PC-3 (cell line): Measurements from ENCODE around the gene GULP1. TPM values are rescaled to one million over a fixed set of nuclear protein-coding genes. Genes with fewer than 3 reads are reported as not detected.

Source experiments
- ATAC-seq: fragments of 200-7000 bp; cut with Tn5 transposase; 2 replicates; pipeline ENCODE4 v1.9.1; 2020; ENCODE audit warnings: mild to moderate bottlenecking, moderate library complexity
- BruUV-seq: library from RNA; stranded (reverse); fragments of 400-500 nt; replicated peaks from 2 replicates; lab custom pipeline; 2021; lab: Mats Ljungman, UMichigan
- CTCF ChIA-PET: fragments of 300-600 bp; sonication (Branson Sonifier 250); formaldehyde crosslinking; loops from one replicate; lab custom pipeline; 2022; ENCODE audit warnings: antibody characterized with exemption; lab: Charles Lee
- POLR2A ChIA-PET: fragments of 300-600 bp; sonication (Branson Sonifier 250); formaldehyde crosslinking; loops from one replicate; lab custom pipeline; 2022; ENCODE audit warnings: antibody characterized with exemption; ENCODE audit not compliant: unreplicated experiment; lab: Charles Lee
- DNase-seq: peaks from one replicate; pipeline ENCODE4 v3.0.0-alpha.2; 2015
- H2AFZ ChIP-seq: fragments of 300-600 bp; sonication (generic); 2 replicates; pipeline ENCODE4 v1.6.0; 2016; ENCODE audit warnings: antibody characterized with exemption, low read length
- H3F3A ChIP-seq: fragments of 300-600 bp; sonication (generic); one replicate; pipeline ENCODE4 v1.6.0; 2017; ENCODE audit warnings: antibody characterized with exemption, low read length, control low read depth, mild to moderate bottlenecking; ENCODE audit not compliant: unreplicated experiment
- H3K27ac ChIP-seq: fragments of 300-600 bp; sonication (generic); 2 replicates; pipeline ENCODE4 v1.5.1; 2016; ENCODE audit warnings: mild to moderate bottlenecking, low read length
- H3K27me3 ChIP-seq: fragments of 300-600 bp; sonication (generic); 2 replicates; pipeline ENCODE4 v1.6.1; 2016; ENCODE audit warnings: low read length, mixed read lengths
- H3K36me3 ChIP-seq: fragments of 300-600 bp; sonication (generic); 2 replicates; pipeline ENCODE4 v1.6.1; 2016; ENCODE audit warnings: low read depth, mixed run types, low read length, mixed read lengths
- H3K4me1 ChIP-seq: fragments of 300-600 bp; sonication (generic); 2 replicates; pipeline ENCODE4 v1.5.1; 2016; ENCODE audit warnings: low read length; ENCODE audit not compliant: insufficient read depth
- H3K4me2 ChIP-seq: fragments of 300-600 bp; sonication (generic); 2 replicates; pipeline ENCODE4 v1.6.0; 2016; ENCODE audit warnings: low read length
- H3K4me3 ChIP-seq: fragments of 300-600 bp; sonication (generic); 2 replicates; pipeline ENCODE4 v1.5.1; 2016; ENCODE audit warnings: mild to moderate bottlenecking, low read length, mixed read lengths
- H3K79me2 ChIP-seq: fragments of 300-600 bp; sonication (generic); 2 replicates; pipeline ENCODE4 v1.6.1; 2017; ENCODE audit warnings: low read length, mixed read lengths
- H3K9ac ChIP-seq: fragments of 300-600 bp; sonication (generic); 2 replicates; pipeline ENCODE4 v1.6.0; 2016; ENCODE audit warnings: mild to moderate bottlenecking, low read length
- H3K9me2 ChIP-seq: fragments of 300-600 bp; sonication (generic); replicated peaks from 2 replicates; pipeline ENCODE4 v1.6.1; 2016; ENCODE audit warnings: mixed run types, low read length, mixed read lengths
- H3K9me3 ChIP-seq: fragments of 300-600 bp; sonication (generic); 2 replicates; pipeline ENCODE4 v1.6.1; 2016; ENCODE audit warnings: low read length, mixed read lengths
- H4K20me1 ChIP-seq: fragments of 300-600 bp; sonication (generic); 2 replicates; pipeline ENCODE4 v1.6.1; 2016; ENCODE audit warnings: low read length, mixed read lengths
- EZH2 ChIP-seq: fragments of 300-600 bp; sonication (generic); IDR thresholded peaks from one replicate; pipeline ENCODE4 v1.6.1; 2017; ENCODE audit warnings: antibody characterized with exemption, mild to moderate bottlenecking, low read length; ENCODE audit not compliant: unreplicated experiment
- EZH2phosphoT487 ChIP-seq: fragments of 300-600 bp; sonication (generic); IDR thresholded peaks from 2 replicates; pipeline ENCODE4 v1.6.1; 2018; ENCODE audit warnings: mild to moderate bottlenecking, antibody characterized with exemption, low read length, borderline replicate concordance
- intact Hi-C: fragments of 100-400 bp; cut with micrococcal nuclease; formaldehyde crosslinking; loops from 2 replicates; pipeline ENCODE4 v1.9.0; 2023
- total RNA-seq: library from RNA; depleted of rRNA; stranded (reverse); fragments of >200 nt; gene quantifications from 2 replicates; pipeline ENCODE4 v1.2.3, GENCODE V29; 2014
- TF ChIP-seq, protein P1 (sequence below): fragments of 300-600 bp; sonication (generic); conservative IDR thresholded peaks from 2 replicates; pipeline ENCODE4 v1.5.1; 2017; ENCODE audit warnings: antibody characterized with exemption, low read depth, mild to moderate bottlenecking, low read length

The GULP1 gene
- total RNA-seq, 1 experiment from 2014 or later, result 25.5 TPM

DNA sequence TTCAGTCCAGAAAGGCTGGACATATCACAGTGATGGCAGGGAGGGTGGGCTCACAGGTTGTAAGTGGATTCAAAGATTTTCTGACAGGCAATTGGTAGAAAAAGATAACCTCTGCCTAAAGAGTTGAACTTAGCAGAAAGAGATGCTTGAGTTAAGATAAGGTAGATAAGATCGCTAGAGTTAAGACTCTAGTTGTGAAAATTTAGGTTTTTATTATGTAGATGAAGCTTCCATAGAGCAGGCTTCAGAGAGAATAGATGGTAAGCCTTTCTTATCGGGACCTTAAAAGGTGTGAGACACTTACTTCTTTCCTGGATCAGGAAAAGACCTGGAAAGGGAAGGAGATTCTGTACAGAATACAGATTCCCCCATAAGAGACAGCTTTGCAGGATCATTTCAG, 134.4 kb downstream of the GULP1 start:
- H4K20me1 ChIP-seq, result no peaks in the 10 kb centered on the region
- H3K79me2 ChIP-seq, result no peaks in the 10 kb centered on the region
- ATAC-seq, result no peak
- H3F3A ChIP-seq, result no peaks in the 10 kb centered on the region
- no TSS peak for BruUV-seq
- DNase-seq, result no peak
- no peak overlapping the region for H3K4me2 ChIP-seq
- intact Hi-C loops, result no loop called here
- ChIA-PET CTCF (no interaction called here), POLR2A (no interaction called here)
- H3K9me2 ChIP-seq, result no peaks in the 10 kb centered on the region
- TF ChIP-seq, protein P1, sequence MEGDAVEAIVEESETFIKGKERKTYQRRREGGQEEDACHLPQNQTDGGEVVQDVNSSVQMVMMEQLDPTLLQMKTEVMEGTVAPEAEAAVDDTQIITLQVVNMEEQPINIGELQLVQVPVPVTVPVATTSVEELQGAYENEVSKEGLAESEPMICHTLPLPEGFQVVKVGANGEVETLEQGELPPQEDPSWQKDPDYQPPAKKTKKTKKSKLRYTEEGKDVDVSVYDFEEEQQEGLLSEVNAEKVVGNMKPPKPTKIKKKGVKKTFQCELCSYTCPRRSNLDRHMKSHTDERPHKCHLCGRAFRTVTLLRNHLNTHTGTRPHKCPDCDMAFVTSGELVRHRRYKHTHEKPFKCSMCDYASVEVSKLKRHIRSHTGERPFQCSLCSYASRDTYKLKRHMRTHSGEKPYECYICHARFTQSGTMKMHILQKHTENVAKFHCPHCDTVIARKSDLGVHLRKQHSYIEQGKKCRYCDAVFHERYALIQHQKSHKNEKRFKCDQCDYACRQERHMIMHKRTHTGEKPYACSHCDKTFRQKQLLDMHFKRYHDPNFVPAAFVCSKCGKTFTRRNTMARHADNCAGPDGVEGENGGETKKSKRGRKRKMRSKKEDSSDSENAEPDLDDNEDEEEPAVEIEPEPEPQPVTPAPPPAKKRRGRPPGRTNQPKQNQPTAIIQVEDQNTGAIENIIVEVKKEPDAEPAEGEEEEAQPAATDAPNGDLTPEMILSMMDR, result no peak
- no peak for TF ChIP-seq EZH2
- H3K27me3 ChIP-seq, result no peaks in the 10 kb centered on the region
- no peaks in the 10 kb centered on the region for H3K36me3 ChIP-seq
- H3K9ac ChIP-seq, result no peak overlapping the region
- no peak overlapping the region for H3K4me3 ChIP-seq
- H2AFZ ChIP-seq, result no peak overlapping the region
- H3K4me1 ChIP-seq, result no peaks in the 10 kb centered on the region
- H3K27ac ChIP-seq, result no peak overlapping the region
- H3K9me3 ChIP-seq, result no peaks in the 10 kb centered on the region

DNA sequence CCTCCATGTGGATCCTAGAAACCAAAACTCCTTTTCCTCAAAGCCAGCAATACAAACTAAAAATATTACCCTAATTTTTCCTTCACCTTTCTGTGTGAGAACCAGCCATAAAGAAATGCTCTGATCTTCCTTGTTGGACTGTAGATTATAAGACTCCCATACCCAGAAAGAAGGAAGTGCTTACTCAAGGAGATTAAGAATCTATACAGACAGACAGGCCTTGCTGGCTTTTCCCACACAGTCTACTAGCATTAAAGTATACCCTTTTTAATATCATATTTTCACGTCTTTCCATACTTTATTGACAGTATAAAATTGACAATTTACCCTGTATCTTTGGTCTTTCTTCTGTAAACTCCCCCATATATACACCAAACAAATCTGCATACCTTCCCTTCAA, 139.0 kb downstream of the GULP1 start:
- POLR2A ChIA-PET, result no interaction called here
- H3K9ac ChIP-seq, result no peak overlapping the region
- BruUV-seq, result no TSS peak

DNA sequence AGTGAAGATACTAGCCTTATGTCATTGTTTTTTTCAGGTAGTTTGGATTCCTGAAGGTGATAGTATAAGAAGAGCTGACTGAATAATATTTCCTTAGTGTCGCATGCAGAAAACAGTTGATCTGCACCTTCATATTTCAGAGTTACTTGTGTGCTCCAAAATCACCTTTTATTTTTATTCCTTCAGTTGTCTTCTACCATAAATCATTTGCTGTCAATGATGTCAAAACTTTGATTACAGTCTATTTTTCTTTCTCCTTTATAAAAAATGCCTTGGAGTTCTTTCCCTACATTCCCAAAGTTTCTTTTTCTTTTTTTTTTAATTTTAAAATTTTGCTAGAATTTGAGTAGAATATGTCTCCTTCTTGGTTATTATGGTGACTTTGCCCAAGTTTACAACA, 142.3 kb downstream of the GULP1 start:
- Histone ChIP-seq H3K4me3 (no peak overlapping the region), H3K9me3 (no peaks in the 10 kb centered on the region), H3F3A (no peaks in the 10 kb centered on the region), H3K4me2 (no peak overlapping the region), H3K9me2 (no peaks in the 10 kb centered on the region), H4K20me1 (no peaks in the 10 kb centered on the region), H3K9ac (no peak overlapping the region), H3K4me1 (no peaks in the 10 kb centered on the region), H3K79me2 (no peaks in the 10 kb centered on the region), H3K27ac (no peak overlapping the region), H2AFZ (no peak overlapping the region), H3K27me3 (no peaks in the 10 kb centered on the region), H3K36me3 (no peaks in the 10 kb centered on the region)
- ChIA-PET CTCF (no interaction called here), POLR2A (no interaction called here)
- no peak for DNase-seq
- TF ChIP-seq EZH2phosphoT487 (no peak), EZH2 (no peak)
- TF ChIP-seq, protein P1, result no peak
- BruUV-seq, result no TSS peak
- intact Hi-C loops, result no loop called here
- no peak for ATAC-seq

More for the DNA sequence above, 139.0 kb downstream of the GULP1 start:
- Histone ChIP-seq H3K4me2 (no peak overlapping the region), H3K36me3 (no peaks in the 10 kb centered on the region), H3F3A (no peaks in the 10 kb centered on the region), H3K9me3 (no peaks in the 10 kb centered on the region), H3K4me1 (no peaks in the 10 kb centered on the region), H2AFZ (no peak overlapping the region), H3K79me2 (no peaks in the 10 kb centered on the region), H4K20me1 (no peaks in the 10 kb centered on the region), H3K9me2 (no peaks in the 10 kb centered on the region), H3K27ac (no peak overlapping the region), H3K27me3 (no peaks in the 10 kb centered on the region), H3K4me3 (no peak overlapping the region)
- no peak for TF ChIP-seq EZH2
- TF ChIP-seq, protein P1, result no peak
- TF ChIP-seq EZH2phosphoT487, result no peak
- DNase-seq (no peak), ATAC-seq (no peak)
- intact Hi-C loops, result no loop called here
- CTCF ChIA-PET, result no interaction called here
